NCI-H1930 (cell line): Measurements from ENCODE around the gene CHRM2.
"Not testable (repeated sequence)": the region's sequence is repeated elsewhere in the genome, so short reads cannot be mapped to it uniquely, and the experiment has no call there.

ENCODE experiments used
- DNase-seq, 2 experiments: peaks; one replicate each; lab custom pipeline; 2025; lab: John Stamatoyannopoulos, UW

Gene CHRM2

DNA sequence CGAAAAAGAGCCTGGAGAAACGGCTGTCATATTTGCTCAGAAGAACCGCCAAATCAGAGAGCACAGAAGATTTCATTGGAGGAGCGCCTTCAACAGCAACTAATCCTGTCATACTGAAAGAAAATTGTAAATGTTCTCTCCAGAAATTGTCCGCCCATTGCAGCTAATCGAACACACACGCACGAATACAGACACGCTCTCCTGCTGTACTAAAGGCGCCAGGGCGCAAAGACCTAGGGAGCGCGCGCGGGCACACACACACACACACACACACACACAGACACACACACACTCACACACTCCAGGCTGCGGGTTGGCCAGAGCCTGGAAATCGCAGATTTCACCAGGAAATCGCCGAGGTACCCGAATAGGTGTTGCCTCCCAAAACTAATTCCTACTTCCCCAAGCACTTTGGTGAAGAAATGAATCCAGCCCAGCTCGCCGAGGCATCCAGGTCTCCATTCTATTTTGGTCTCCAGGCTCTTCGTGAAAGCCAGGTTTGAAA lies at the start of gene CHRM2:
TSS of gene CHRM2 (plus strand) at position 157 of the 505 bp plus-strand sequence. CDS start 146,214 bp downstream, outside the sequence.
- DNase-seq, result no peak

DNA sequence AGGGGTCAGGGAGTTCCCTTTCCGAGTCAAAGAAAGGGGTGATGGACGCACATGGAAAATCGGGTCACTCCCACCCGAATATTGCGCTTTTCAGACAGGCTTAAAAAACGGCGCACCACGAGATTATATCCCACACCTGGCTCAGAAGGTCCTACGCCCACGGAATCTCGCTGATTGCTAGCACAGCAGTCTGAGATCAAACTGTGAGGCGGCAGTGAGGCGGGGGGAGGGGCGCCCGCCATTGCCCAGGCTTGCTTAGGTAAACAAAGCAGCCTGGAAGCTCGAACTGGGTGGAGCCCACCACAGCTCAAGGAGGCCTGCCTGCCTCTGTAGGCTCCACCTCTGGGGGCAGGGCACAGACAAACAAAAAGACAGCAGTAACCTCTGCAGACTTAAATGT lies 37.1 kb upstream of the CHRM2 start:
- DNase-seq, result not testable (repeated sequence)

DNA sequence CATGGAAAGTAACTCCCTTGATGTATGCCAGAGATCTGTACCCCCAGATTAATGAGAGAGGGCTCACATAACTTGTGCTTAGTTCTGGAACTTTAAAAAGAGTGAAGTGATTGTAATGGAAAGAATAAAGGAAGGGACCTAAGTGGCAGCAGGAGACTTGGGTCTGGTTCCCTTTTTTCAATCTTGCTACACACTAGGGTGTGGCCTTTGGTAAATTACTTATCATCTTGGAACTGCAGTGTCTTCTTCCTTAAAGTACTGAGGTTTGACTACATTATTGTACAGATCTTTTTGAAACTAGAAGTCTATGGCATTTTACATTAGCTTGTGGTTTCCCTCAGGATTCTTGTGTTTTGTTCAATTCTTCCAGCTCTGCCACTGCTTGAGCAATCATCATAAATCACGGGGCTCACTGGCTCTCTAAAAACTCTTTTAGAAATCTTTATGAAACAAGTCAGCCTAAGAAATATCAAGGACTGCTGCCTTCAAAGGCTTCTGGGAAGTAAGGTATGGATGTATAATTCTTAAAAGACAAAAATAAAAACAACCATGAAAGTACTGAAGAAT lies 22.5 kb upstream of the CHRM2 start:
- DNase-seq, result no peak

DNA sequence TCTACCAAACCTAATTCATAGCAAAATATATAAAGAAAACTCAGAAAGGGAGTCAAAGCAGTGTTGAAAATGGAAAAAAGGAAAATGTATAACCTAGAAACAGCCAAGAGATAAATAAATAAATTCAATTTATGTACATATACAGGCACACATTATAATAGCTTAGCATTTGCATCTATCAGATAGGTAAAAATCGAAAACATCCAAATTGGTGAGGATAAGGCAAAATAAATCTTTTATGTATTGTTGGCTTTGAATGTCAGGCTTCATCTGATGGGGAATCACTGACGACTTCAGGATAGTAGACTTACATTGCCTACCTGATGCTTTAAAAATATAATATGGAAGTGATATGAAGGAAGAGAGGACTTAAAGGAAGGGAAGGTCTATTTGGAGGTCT lies 20.6 kb upstream of the CHRM2 start:
- DNase-seq, result no peak

DNA sequence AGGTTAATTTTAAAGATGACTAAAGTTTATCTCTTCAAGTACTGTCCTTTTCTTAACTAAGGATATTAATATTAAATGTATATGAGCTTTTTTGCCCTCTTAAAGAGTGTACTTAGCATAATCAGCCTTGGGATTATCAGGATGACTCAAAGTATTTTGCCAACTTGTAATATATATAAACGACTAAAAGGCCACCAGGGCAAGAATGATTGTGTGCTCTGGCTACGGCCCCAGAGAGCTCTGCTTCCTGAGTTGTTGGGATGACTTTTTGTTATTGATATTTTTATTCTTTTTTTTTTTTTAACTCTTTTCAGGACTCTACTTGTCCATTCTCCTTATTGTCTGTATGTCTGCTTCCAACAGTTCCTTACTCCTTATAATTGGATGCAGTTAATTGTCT lies 14.8 kb upstream of the CHRM2 start:
- no peak for DNase-seq

DNA sequence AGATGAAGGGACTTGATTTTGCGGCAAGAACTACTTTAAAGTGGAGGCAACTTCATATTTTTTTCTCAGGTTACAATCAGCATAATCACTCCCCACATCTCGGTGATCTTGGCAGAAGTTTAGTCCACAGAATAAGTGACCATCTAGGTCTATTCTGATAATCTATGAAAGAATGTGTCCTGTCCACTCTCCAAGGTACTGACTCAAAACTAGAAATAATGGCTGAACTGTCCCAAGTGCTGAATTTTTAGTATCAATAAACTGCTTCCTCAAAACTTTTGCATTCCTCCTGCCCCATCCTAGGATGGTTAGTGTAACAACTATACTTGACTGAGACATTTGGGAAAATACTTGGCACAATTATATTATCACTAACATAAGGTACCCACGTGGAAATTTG lies 10.9 kb upstream of the CHRM2 start:
- no peak for DNase-seq

DNA sequence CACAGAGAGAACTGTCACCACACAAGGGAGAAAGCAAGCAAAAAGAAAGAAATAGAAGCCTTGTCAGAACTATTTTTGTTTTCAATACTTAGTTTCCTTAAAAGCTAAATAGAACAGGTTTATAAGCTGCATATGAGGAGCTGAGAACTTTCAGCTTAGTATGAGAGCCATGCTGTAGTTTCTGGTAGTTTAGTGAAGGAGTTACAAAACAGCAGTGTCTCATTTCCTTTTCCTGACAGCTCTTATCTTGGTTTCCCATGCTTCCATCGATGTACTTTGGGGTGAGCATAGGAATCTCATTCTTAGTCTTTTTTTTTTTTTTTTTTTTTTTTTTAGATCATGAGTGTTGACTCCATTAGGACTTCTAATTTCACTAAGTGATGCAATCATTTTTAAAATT lies 8.6 kb upstream of the CHRM2 start:
- DNase-seq, result no peak

DNA sequence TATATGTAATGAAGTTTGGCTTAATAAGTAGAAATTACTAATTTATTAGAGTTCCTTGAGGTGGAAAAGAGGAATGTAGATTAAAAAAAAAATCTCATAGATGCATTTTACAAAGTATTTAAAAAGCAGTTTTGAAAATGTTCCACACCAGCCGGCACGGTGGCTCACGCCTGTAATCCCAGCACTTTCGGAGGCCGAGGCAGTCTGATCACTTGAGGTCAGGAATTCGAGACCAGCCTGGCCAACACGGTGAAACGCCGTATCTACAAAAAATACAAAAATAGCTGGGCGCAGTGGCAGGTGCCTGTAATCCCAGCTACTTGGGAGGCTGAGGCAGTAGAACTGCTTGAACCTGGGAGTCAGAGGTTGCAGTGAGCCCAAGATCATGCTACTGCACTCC lies 3.2 kb upstream of the CHRM2 start:
- no peak for DNase-seq

DNA sequence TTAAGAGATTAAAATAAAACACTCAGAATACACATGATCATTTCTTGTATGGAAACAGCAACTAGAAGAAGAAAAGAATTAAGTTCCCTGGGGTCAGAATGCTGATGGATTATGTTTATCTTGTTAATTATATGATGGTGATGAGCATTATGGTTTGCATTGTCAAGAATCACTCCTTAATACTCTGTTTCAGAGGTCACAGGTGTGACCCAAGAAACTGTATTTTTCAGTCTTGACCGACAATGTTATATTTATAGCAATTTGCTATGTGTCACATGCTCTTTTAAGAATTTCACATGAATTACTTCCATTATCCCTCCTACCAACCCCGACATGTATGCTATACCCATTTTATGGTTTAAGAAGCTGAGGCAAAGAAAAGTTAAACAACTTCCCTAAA lies 2.7 kb upstream of the CHRM2 start:
- no peak for DNase-seq

DNA sequence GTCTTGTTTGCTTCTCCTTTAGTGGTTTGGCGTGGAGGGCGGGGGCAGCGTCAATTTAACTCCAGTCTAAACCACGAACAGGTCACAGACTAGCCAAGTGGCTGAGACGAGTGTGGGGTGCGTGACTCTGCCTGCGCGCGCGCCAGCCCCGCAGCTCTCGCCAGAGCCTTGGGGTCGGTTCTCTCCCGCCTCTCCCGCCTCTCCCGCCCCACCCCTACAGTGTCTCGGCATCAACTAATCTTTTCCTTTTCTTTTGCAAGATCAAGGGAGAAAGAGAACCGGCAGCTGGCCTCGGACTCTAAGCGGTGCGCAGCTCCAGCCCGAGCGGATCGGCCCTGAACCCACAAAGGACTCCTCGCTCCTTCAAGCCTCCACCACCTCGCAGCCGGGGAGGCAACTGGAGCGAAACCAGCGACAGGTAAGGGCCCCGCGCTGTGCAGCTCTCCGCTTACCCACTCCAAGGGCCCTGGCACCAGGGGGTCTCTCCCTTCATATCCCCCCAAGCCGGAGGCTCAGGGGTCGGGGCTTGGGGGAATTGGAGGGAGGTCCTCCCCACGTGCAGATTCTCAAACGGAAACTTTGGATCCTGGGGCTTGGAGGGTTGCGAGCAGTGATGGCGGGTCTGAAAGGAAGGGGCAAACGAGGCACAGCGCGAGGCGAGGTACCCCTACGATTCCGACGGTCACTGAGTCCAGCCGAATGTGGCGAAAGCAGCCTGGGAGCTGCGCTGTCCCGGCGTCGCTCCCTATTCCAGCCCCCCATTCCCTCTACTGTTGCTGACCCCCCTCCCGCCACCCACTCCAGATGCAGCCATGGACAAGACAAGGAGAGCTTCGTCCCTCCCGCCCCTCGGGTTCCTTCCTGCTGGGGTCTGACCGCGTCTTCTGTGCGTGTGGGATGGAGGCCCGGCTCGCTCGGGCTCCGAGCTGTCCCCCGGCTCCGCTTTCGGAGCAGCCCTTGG lies 829 bp downstream of the CHRM2 start:
- DNase-seq, result no peak

DNA sequence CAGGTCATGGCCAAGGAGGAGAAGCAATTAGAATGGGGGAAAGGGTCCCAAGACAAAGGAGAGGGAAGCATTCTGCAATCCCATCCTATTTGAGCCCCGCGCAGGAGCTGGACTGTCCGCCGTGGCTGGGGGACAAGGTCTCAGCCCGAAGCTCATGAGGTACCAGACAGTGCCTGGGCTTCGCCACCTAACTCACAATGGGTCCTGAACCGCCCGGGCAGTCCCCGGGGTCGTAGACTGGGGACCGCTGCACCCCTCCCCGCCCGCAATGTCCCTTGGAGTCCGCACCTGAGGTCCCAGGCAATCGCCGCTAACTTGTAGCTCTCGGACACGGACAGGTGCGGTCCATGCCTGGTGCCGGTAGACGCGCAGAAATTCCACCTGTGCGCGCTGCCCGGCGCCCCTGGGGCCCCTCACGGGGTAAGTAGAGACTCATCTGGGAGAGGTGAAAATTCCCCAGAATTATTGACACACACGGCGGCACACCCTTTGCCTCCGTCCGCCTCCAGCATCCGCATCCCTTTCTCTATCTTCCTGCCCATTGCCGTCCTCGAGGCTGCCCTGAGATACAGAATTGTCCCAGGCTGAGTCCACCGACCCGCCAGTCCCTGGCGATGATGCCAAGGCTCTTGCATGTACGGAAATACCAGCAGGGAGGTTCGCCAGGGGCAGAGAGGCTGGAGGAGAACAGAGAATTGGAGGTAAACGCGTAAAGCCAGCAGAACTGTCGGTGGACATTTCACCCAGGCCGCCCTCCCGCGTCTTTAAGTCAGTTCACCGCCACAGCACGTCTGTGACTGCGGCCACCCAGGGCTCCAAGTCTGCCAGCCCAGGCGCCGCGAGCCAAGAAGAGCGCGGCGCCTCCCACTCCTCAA lies 1.8 kb downstream of the CHRM2 start:
- DNase-seq, result no peak

DNA sequence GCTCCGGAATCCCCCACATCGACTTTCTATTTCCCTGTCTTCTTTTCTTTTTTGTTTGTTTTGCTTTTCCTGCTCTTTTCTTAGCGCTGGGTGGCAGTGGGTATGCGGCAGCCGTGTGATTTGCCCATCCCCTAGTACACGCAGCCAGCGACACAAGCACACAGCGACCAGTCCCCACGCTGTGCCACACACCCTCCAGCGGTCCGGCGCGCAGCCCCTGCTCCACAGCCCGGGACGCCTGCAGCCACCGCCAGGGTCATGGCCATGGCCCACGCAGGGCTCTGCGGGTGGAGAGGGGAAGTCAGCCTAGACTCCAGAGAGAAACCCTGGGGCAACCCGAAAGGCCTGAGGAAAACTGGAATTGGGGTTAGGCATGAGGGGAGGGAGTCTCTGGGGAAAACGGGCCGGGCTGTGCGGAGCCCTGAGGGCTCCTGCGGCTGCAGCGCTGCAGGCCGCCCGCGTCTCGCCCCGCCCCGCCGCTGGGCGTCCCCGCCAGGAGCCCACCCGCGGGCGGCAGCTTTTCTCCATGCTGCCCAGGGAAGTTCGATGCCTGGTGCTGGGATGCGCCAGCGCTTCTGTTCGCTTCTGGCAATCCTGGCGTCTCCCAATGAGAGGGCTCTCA lies 2.5 kb downstream of the CHRM2 start:
- DNase-seq, result no peak

DNA sequence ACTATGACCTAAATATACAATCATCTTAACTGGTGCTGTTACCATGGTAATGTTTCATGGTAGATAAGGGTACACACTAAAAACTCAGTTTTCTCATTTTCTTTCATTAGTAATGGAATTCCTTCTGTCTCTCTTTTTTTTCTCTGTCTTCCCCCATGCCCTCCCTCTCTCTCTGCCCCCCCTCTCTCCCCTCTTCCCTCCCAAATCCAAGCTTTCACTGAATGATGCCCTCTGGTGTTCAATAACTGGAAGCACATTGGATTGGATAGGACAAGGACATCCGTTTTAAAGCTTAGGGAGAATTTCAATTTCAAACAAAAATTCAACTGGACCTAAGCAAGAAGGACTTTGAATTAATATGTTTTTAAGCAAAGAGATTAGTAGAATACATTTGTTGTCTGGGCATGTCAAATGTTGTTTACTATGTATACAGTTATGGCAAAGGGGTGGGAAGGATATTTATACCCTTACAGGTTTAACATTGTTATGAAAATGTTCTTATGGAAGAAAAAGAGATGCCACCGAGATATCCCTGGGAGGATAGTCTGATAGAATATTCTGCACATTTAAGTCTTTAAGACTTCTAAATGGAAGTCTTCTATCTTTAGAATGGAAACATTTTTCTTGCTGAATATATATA lies 6.1 kb downstream of the CHRM2 start:
- peak in 1 of 2 experiments; percentile 27 for DNase-seq

DNA sequence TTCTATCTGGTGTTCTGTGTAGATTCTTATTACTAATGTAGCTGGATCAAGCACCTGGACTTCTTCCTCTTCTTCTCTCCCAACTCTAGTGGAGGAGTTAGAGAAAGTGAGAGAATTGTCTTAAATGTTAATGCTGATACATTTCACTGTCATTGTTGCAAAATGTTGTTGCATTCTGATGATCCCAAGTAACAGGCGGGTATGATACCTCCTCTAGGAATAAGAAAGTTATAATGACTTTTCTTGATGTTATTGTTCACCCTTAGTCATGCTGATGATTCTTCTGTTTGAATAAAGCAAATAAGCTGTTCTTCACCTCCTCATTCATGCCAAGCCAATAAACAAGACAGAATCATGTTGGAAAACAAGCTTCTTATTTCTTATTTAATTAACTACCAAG lies 9.1 kb downstream of the CHRM2 start:
- DNase-seq, result no peak

DNA sequence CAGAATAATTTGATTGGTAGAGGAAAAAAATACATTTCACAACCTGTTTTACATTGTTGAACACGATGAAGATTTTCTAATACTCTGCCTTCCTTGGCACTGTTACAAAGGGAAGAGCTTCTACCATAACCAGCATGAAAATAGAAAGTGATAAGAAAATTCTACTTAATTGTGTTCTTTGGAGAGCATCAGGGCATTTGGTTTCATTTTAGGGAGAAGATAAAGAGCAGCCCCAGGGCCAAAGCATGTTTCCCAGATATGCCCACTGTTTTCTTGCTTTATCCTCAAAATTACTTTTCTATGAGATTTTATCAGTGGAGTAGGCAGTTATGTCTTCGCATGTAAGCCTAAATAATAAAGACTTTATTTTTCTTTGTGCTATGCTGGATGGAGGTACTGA lies 9.5 kb downstream of the CHRM2 start:
- no peak for DNase-seq

DNA sequence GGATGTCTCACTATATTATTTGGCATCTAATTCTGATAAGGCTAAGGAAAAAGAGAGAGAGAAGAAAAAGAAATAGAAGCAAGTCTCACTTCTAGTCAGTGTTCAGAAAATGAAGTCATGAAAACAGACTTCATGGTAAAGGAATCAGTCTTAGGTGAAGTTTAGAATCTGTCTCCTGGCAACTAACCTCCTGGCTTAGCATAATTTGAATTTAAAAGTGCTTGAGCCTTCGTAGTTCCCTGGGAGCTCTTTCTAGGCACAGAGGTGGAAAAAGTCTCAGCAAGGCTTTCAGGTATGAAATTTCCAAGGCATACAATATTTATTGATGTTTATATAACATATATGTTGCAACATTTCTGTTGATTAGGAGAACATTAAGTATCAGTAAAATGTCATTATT lies 10.4 kb downstream of the CHRM2 start:
- DNase-seq, result no peak

DNA sequence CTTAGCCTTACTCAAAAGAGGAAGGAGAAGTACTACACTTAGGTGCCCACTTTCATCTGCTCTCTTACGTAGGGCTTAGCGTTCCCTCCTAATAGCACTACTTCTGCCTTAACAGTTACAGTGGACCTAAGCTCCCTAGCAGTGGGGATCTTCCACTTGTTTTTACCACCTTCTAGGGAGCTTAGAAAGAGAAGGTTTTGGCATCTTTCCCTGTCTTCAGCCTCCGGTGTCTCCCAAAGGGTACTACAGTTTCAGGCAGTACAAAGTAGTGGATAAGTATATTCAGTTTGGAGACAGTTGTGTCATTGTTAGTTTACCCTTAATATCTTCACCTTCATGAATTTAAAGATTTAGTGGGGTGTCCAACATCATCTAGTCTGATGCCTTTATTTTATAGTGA lies 14.6 kb downstream of the CHRM2 start:
- no peak for DNase-seq

DNA sequence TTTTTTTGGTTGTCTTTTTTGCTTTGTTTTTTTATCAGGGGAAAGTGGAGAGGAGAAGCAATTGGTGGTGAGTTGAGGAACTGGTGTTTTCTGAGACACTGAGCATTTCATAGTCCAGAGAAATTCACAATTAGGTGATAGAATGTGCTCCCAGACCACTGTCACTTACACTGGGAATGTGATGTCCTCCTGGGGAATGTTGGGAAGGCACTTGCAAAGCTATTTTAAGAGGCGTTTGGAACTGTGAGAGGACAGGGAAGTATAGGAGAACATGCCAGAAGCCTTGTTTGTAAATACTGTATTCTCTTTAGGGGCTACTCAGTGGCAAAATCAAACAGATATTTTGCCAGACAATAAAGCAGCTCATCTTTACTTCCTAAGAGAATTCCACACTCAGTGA lies 16.0 kb downstream of the CHRM2 start:
- DNase-seq, result no peak

DNA sequence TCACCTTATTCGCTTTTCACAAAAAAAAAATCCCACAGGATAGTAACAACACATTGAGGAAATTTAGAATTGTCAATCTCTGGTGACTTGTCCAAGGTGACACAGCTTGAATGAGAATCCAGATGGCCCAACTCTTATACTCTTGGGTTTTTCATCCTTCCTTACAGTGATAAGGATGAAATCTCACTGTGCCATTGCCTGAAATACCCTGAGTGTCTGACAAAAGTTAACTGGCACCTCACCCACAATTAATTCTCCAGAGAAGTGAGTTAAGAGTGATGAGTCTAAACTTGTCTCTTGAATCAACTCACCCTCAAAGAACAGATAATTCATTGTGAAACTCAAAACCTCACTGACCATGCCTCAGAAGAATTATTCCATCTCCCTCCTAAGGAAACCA lies 18.9 kb downstream of the CHRM2 start:
- DNase-seq, result no peak

DNA sequence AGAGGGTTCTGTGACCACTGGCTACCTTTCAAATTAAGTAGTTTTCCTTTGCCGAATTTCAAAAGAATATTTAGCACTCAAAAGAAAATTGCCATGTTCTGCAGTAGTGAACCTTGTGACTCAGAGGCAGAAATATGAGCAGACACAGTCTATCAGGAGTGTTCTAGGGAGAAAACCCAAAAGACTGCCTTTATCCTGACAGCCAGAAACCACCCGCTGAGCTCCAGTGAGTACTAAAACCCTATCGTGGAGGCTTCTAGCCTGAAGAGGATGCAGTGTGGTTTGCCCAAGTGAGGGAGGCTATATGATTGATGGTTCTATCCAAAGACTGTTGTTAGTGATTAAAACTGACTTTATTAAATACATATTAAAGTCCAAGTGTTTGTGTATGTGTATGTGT lies 21.9 kb downstream of the CHRM2 start:
- no peak for DNase-seq

DNA sequence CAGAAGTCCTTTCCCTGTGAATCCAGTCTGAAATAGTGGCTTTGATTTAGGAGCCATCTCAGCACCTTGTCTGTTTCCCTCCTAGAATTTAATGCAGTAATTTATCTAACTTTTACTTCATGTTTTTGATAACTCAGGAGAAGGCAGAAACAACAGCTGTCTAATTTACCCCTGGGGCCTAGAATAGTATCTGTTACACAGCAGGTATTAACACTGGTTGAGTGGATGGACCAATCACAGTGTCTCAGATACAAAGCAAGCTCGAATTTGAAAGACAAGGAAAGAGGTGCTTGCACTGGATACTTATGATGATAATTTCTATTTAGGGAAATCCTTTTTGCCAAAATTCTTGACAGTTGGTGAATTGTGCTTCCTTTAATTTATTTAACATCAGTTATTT lies 23.4 kb downstream of the CHRM2 start:
- no peak for DNase-seq
